Sigmoid colon (tissue), 7 donors: ENCODE measurements around the gene EFCAB8. TPM values are rescaled to one million over a fixed set of nuclear protein-coding genes. Genes with fewer than 3 reads are reported as not detected.

Source experiments
- DNase-seq: peaks from one replicate; pipeline ENCODE4 v3.0.0-alpha.2; 2019
- H3K27ac ChIP-seq, 4 donors: fragments of 200-600 bp; sonication (generic); one replicate each; pipeline ENCODE4 v1.5.1; 2016 to 2019; ENCODE audit warnings: mild to moderate bottlenecking in 1 of 4
- H3K27me3 ChIP-seq, 3 donors: fragments of 200-600 bp; sonication (generic); one replicate each; pipeline ENCODE4 v1.5.1; 2019; ENCODE audit warnings: mild to moderate bottlenecking in 1 of 3
- H3K36me3 ChIP-seq, 4 donors: fragments of 200-600 bp; sonication (generic); one replicate each; pipeline ENCODE4 v1.5.1; 2016 to 2019
- H3K4me1 ChIP-seq, 4 donors: fragments of 200-600 bp; sonication (generic); one replicate each; pipeline ENCODE4 v1.5.1; 2017 to 2019
- H3K4me3 ChIP-seq, 4 donors: fragments of 200-600 bp; sonication (generic); one replicate each; pipeline ENCODE4 v1.5.1; 2017 to 2019; ENCODE audit warnings: mild to moderate bottlenecking in 2 of 4, moderate library complexity in 1 of 4
- H3K9me3 ChIP-seq, 4 donors: fragments of 200-600 bp in 3 of 4; sonication (generic) in 3 of 4; one replicate each; pipeline versions ENCODE4 v1.5.1 to v1.6.1; 2013 to 2019
- EP300 ChIP-seq, 4 donors: sonication (generic); formaldehyde crosslinking; IDR thresholded peaks; one replicate each; pipeline ENCODE4 v1.6.1; 2017; ENCODE audit warnings: antibody characterized with exemption in 4 of 4
- POLR2A ChIP-seq, 2 donors: fragments of 450-650 bp; IDR thresholded peaks; one replicate each; pipeline ENCODE4 v1.6.1; 2016; ENCODE audit warnings: antibody characterized with exemption in 2 of 2, mild to moderate bottlenecking in 2 of 2, moderate library complexity in 2 of 2
- POLR2AphosphoS5 ChIP-seq, 4 donors: sonication (generic); formaldehyde crosslinking; IDR thresholded peaks; one replicate each; pipeline ENCODE4 v1.6.1; 2017; ENCODE audit warnings: antibody characterized with exemption in 4 of 4
- WGBS, 2 donors: extraction: QIAGEN DNeasy Blood & Tissue Kit; methylation state at CpG; one replicate each; pipeline ENCODE4 v1.1.7; 2013; 5-methylcytosine and 5-hydroxymethylcytosine counted together
- intact Hi-C: fragments of 100-400 bp; cut with DNase I; formaldehyde crosslinking; loops from one replicate; pipeline ENCODE4 v1.15.1; 2023
- polyA plus RNA-seq, 3 donors: library from polyadenylated mRNA; stranded (reverse); fragments of 200-250 nt; gene quantifications; one replicate each; pipeline ENCODE4 v1.2.3, GENCODE V29; 2013
- total RNA-seq, 4 donors: library from RNA; depleted of rRNA; stranded (reverse); fragments of >200 nt; gene quantifications; one replicate each; pipeline ENCODE4 v1.1.0, GENCODE V29; 2016
- TF ChIP-seq, protein P1 (sequence below), 4 experiments: fragments of 450-650 bp in 3 of 4; fragments of 200-600 bp in 1 of 4; IDR thresholded peaks; one replicate each; pipeline ENCODE4 v1.5.1; 2016 to 2019; ENCODE audit warnings: antibody characterized with exemption in 4 of 4, mild to moderate bottlenecking in 3 of 4, moderate library complexity in 2 of 4
- donor health status: healthy with polysubstance abuse.
- donor health status: Bipolar disorder and iron deficiency.
- donor health status: healthy.

The EFCAB8 gene
- total and polyA plus RNA-seq, 7 donors: 0.06 to 0.83 (median 0.60) TPM; not detected in 3

DNA sequence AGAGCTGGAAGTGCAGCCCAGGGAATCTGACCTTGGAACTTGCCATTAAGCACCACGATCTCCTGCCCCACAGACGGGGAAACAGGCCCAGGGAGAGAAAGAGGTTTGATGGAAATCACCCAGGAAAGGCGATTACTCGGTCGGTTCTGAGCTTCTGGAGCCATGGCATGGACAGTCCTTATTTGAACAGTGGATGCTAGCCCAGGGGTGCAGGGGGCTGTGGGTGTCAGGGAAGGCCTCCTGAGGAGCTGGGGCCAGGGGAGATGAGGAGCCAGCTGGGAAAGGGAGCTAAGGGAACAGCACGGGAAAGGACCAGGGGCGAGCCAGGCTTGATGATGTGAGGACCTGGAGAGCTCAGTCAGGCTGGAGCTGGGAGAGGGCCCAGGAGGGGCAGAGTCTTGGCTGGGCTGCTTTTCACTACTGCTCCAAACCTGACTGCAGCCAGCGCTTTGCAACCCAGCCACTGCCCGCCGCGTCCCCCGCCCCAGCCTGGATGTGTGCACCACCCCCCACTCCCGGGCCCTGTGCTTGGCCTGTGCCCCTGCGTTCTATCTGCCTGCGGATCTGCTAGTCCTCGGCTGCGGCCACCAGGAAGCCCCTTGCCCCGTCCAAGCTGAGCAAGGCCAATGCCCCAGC is 127.7 kb downstream of the EFCAB8 start:
- peaks cover 0 to 4% (median 0%) of the 10 kb centered on the region in 4 donors for H3K4me1 ChIP-seq
- DNase-seq: no peak
- H3K36me3 ChIP-seq: no peaks in the 10 kb centered on the region
- intact Hi-C loops: no loop called here
- H3K9me3 ChIP-seq: no peaks in the 10 kb centered on the region
- H3K27me3 ChIP-seq: no peaks in the 10 kb centered on the region
- TF ChIP-seq EP300 (IDR thresholded peaks at IDR 0.05) (no peak), POLR2A (IDR thresholded peaks at IDR 0.05) (no peak), POLR2AphosphoS5 (IDR thresholded peaks at IDR 0.05) (no peak)
- TF ChIP-seq, protein P1, sequence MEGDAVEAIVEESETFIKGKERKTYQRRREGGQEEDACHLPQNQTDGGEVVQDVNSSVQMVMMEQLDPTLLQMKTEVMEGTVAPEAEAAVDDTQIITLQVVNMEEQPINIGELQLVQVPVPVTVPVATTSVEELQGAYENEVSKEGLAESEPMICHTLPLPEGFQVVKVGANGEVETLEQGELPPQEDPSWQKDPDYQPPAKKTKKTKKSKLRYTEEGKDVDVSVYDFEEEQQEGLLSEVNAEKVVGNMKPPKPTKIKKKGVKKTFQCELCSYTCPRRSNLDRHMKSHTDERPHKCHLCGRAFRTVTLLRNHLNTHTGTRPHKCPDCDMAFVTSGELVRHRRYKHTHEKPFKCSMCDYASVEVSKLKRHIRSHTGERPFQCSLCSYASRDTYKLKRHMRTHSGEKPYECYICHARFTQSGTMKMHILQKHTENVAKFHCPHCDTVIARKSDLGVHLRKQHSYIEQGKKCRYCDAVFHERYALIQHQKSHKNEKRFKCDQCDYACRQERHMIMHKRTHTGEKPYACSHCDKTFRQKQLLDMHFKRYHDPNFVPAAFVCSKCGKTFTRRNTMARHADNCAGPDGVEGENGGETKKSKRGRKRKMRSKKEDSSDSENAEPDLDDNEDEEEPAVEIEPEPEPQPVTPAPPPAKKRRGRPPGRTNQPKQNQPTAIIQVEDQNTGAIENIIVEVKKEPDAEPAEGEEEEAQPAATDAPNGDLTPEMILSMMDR (IDR thresholded peaks at IDR 0.05): no peak
- 79 to 85% methylated on average over 18 of the region's 18 CpGs for WGBS, 2 donors
- H3K4me3 ChIP-seq: no peak overlapping the region
- H3K27ac ChIP-seq: no peak overlapping the region

DNA sequence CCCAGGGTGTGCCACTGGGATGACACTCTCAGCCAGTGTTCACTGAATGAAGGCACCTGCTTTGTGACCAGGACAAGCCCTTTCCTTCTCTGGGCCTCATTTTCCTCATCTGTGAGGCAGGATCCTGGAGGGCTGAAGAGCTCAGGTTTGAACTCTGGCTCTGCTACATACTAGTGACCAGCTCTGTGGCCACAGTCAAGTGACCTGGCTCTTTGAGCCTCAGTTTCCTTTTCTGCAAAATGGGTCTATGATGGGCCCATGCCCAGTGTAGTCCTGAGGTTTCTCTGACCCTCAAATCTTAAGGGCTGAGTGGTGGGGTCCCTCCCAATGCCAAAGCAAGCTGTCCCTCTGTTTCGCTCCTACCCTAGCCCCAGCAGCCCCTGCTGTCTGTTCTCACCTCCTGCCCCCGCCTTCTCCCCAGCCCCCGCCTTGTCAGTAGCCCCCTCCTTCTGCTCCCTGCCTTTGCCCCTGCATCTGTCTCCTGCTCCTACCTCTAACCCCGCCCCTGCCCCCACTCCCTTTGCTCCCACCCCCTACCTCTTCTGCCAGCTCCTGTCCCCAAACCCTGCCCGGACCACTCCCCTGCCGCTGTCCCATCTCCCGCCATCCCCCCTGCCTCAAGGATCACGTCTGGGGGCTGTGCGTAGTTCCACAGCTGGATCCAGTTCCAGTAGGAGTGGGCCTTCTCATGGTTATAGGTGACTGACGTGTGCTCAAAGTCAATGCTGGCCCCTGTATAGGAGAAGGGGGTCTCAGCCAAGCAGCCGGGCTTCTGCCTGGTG is 128.5 kb downstream of the EFCAB8 start:
- no peaks in the 10 kb centered on the region for H3K9me3 ChIP-seq
- WGBS, 2 donors: 76 to 84% methylated on average over 11 of the region's 11 CpGs
- H3K4me1 ChIP-seq: peaks cover 0 to 4% (median 0%) of the 10 kb centered on the region in 4 donors
- H3K27ac ChIP-seq: no peak overlapping the region
- intact Hi-C loops: no loop called here
- DNase-seq: no peak
- TF ChIP-seq POLR2A (IDR thresholded peaks at IDR 0.05) (no peak), POLR2AphosphoS5 (IDR thresholded peaks at IDR 0.05) (no peak), EP300 (IDR thresholded peaks at IDR 0.05) (no peak)
- TF ChIP-seq, protein P1 (IDR thresholded peaks at IDR 0.05): no peak
- no peak overlapping the region for H3K4me3 ChIP-seq
- no peaks in the 10 kb centered on the region for H3K36me3 ChIP-seq
- no peaks in the 10 kb centered on the region for H3K27me3 ChIP-seq

DNA sequence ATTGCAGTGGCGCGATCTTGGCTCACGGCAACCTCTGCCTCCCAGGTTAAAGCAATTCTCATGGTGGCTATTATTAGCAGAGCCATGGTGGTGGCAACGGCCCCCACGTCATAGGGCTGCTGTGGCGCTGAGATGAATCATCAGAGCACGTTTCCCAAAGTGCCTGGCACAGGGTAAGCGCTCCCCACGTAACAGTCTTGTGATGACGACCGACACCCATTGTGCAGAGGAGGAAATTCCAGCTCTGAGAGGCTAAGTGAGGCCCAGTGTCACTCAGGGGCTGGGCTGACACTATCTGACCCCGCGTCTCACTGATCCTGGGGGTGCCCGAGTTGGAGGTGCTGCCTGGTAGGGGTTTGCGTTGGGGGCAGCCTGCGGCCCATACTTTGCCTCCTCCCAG is 129.3 kb downstream of the EFCAB8 start:
- Histone ChIP-seq H3K27ac (no peak overlapping the region), H3K4me1 (no peaks in the 10 kb centered on the region), H3K9me3 (no peaks in the 10 kb centered on the region), H3K27me3 (no peaks in the 10 kb centered on the region), H3K4me3 (no peak overlapping the region), H3K36me3 (no peaks in the 10 kb centered on the region)
- TF ChIP-seq POLR2AphosphoS5 (IDR thresholded peaks at IDR 0.05) (no peak), EP300 (IDR thresholded peaks at IDR 0.05) (no peak), POLR2A (IDR thresholded peaks at IDR 0.05) (no peak)
- TF ChIP-seq, protein P1 (IDR thresholded peaks at IDR 0.05): no peak
- no peak for DNase-seq
- 75 to 83% methylated on average over 16 of the region's 16 CpGs for WGBS, 2 donors
- intact Hi-C loops: no loop called here

DNA sequence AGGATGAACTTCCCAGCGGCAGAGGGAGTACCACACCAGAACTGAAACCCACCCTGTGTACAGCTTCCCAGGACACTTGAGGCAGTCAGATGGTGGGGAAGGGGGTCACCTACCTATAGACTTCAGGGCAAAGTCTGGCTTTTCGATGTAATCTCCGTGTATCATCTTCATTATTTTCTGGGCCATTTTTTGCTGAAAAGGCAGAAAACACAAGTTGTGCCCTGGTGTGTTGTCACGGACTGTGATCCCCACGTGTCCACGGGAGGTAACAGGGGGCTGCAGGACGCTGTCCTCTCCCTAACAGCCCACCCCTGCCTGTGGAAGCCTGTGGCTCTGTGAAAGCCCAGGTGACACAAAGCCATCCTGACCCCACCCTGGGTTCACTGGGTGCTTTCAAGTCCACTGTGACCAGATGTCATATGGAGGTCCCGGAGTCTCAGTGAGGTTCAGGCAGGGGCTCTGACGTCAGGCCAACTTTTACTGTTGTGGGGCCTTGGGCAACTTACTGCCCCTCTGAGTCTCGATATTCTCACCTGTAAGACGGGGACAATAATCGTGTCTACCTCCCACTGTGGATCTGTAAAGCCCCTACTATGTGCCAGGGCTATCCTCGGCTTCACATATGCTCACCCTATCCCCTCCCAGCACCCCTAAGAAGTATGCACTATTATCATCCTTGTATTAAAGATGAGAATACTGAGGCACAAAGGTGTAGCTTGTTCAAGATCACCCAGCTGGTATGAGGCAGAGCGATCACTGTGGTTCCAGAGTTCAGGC is 131.0 kb downstream of the EFCAB8 start:
- Histone ChIP-seq H3K36me3 (no peaks in the 10 kb centered on the region), H3K9me3 (no peaks in the 10 kb centered on the region), H3K27ac (no peak overlapping the region), H3K4me3 (no peak overlapping the region), H3K4me1 (no peaks in the 10 kb centered on the region), H3K27me3 (no peaks in the 10 kb centered on the region)
- TF ChIP-seq POLR2AphosphoS5 (IDR thresholded peaks at IDR 0.05) (no peak), EP300 (IDR thresholded peaks at IDR 0.05) (no peak), POLR2A (IDR thresholded peaks at IDR 0.05) (no peak)
- TF ChIP-seq, protein P1 (IDR thresholded peaks at IDR 0.05): no peak
- DNase-seq: no peak
- intact Hi-C loops: no loop called here
- WGBS, 2 donors: 85 to 91% methylated on average over 14 of the region's 14 CpGs
